Pancreas (tissue), 10 donors: ENCODE data around the gene TRIP4. TPM values are rescaled to one million over a fixed set of nuclear protein-coding genes. Genes with fewer than 3 reads are reported as not detected.

Experiments
- ATAC-seq, 4 donors: fragments of 200-7000 bp; cut with Tn5 transposase; one replicate each; pipeline versions ENCODE4 v1.8.0 to v1.9.1; 2020; ENCODE audit warnings: mild to moderate bottlenecking in 4 of 4, moderate library complexity in 4 of 4
- DNase-seq, 6 donors: peaks; one replicate each; pipeline ENCODE4 v3.0.0-alpha.2; 2020
- FAIRE-seq: peaks from 2 replicates; lab custom pipeline; 2012; peaks lifted over from hg19 to GRCh38; lab: Jason Lieb, UNC
- H3K27ac ChIP-seq, 4 donors: fragments of 200-600 bp; sonication (generic); 1 replicate in 3 of 4; 2 replicates in 1 of 4; pipeline versions ENCODE4 v1.5.0 to v1.8.0; 2020
- H3K27me3 ChIP-seq, 4 donors: fragments of 200-600 bp; one replicate each; pipeline ENCODE4 v1.8.0; 2021
- H3K36me3 ChIP-seq, 3 donors: fragments of 200-600 bp; sonication (generic) in 1 of 3; one replicate each; pipeline versions ENCODE4 v1.5.0 to v1.8.0; 2020 to 2021
- H3K4me1 ChIP-seq, 3 donors: fragments of 200-600 bp; one replicate each; pipeline ENCODE4 v1.8.0; 2021
- H3K4me3 ChIP-seq, 4 donors: fragments of 200-600 bp; sonication (generic) in 2 of 4; one replicate each; pipeline versions ENCODE4 v1.5.0 to v1.8.0; 2020 to 2021
- H3K9me3 ChIP-seq, 4 donors: fragments of 200-600 bp; one replicate each; pipeline ENCODE4 v1.8.0; 2021
- WGBS, 2 donors: extraction: QIAGEN DNeasy Blood & Tissue Kit; methylation state at CpG; one replicate each; pipeline ENCODE4 v1.1.7; 2013; 5-methylcytosine and 5-hydroxymethylcytosine counted together
- intact Hi-C, 3 donors: fragments of 100-400 bp; cut with DNase I; formaldehyde crosslinking; loops; one replicate each; pipeline versions ENCODE4 v1.11.1 to v1.14.2; 2022
- polyA plus RNA-seq, 2 donors: library from polyadenylated mRNA; stranded (reverse); fragments of 200-250 nt; gene quantifications; one replicate each; pipeline ENCODE4 v1.2.3, GENCODE V29; 2013
- total RNA-seq, 6 donors: library from RNA; stranded (reverse); fragmentation: NEBNext Ultra II Directional in 4 of 6; extraction: Animal tissue kit (Norgen Biotek cat#: 25700) in 4 of 6; gene quantifications; one replicate each; pipeline versions ENCODE4 v1.2.1 to v1.2.4, GENCODE V29; 2021 to 2023
- TF ChIP-seq, protein P1 (sequence below), 4 donors: fragments of 200-600 bp; sonication (generic) in 3 of 4; IDR thresholded peaks; one replicate each; pipeline versions ENCODE4 v1.5.0 to v1.8.0; 2021; ENCODE audit warnings: antibody characterized with exemption in 4 of 4
- donor health status: healthy with polysubstance abuse.
- donor health status: DM: no; HTN: no; CAD: no; lungs with moderate emphysema.
- donor health status: DM: no; HTN: no; CAD: no.
- donor health status: control.
- donor health status: control.
- donor health status: Bipolar disorder and iron deficiency.
- donor health status: DM: yes; HTN: yes; CAD: no.
- donor health status: DM: no; HTN: no; CAD: no.
- donor health status: DM: no; HTN: no; CAD: no.
- donor health status: DM: yes; HTN: yes; CAD: no.

Gene TRIP4
- total and polyA plus RNA-seq, 8 donors = 9.1 to 17.5 (median 11.6) TPM

DNA sequence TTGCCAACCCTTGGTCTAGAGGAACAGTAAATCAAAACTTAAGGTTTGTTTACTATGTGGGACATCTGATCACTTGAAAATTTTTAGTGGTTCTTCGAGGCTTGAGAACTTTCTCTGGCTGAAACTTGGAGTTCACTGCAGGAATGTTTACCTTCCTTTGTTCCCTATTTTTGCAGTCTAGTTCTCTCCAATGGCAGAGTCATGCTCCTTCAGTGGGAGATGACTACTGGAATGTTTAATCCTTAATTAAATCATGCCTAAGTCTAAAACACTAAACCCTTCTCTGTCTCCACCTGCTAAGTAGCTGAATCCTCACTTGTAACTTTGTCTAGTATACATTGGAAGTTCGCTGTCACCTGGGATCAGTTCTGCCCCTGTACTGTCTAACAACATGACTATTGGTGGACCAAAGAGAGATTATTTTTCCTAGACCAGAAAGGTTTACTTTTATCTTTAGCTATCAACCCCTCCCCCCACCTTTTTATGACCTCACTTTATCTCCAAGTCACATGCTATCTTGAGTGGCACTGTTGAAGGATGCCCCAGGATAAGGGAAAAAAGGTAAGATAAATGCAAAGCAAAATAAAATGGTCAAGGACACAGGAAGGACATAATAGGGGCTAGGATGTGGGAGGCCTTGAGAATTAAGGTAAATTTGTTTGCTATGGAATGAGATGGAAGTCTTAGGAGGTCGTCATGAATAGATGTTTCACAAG, 71.6 kb downstream of the TRIP4 start:
- TF ChIP-seq, protein P1, sequence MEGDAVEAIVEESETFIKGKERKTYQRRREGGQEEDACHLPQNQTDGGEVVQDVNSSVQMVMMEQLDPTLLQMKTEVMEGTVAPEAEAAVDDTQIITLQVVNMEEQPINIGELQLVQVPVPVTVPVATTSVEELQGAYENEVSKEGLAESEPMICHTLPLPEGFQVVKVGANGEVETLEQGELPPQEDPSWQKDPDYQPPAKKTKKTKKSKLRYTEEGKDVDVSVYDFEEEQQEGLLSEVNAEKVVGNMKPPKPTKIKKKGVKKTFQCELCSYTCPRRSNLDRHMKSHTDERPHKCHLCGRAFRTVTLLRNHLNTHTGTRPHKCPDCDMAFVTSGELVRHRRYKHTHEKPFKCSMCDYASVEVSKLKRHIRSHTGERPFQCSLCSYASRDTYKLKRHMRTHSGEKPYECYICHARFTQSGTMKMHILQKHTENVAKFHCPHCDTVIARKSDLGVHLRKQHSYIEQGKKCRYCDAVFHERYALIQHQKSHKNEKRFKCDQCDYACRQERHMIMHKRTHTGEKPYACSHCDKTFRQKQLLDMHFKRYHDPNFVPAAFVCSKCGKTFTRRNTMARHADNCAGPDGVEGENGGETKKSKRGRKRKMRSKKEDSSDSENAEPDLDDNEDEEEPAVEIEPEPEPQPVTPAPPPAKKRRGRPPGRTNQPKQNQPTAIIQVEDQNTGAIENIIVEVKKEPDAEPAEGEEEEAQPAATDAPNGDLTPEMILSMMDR (IDR thresholded peaks at IDR 0.05) = no peak
- Histone ChIP-seq H3K27ac (no peak overlapping the region), H3K4me1 (peaks cover 28 to 51% (median 29%) of the 10 kb centered on the region in 3 donors), H3K36me3 (no peaks in the 10 kb centered on the region), H3K4me3 (no peak overlapping the region), H3K27me3 (no peaks in the 10 kb centered on the region), H3K9me3 (no peaks in the 10 kb centered on the region)
- ATAC-seq (no peak), FAIRE-seq (no peak), DNase-seq (no peak)
- 64 to 66% methylated on average over 3 of the region's 3 CpGs for WGBS, 2 donors
- intact Hi-C loops = no loop called here

GRCh38 chr15:64460206-64460723, 72.6 kb downstream of the TRIP4 start, which contains the start of gene ZNF609:
ZNF609 (plus strand) TSS chr15:64460578; CDS start chr15:64499420, 38,842 bp downstream.
- FAIRE-seq = no peak

DNA sequence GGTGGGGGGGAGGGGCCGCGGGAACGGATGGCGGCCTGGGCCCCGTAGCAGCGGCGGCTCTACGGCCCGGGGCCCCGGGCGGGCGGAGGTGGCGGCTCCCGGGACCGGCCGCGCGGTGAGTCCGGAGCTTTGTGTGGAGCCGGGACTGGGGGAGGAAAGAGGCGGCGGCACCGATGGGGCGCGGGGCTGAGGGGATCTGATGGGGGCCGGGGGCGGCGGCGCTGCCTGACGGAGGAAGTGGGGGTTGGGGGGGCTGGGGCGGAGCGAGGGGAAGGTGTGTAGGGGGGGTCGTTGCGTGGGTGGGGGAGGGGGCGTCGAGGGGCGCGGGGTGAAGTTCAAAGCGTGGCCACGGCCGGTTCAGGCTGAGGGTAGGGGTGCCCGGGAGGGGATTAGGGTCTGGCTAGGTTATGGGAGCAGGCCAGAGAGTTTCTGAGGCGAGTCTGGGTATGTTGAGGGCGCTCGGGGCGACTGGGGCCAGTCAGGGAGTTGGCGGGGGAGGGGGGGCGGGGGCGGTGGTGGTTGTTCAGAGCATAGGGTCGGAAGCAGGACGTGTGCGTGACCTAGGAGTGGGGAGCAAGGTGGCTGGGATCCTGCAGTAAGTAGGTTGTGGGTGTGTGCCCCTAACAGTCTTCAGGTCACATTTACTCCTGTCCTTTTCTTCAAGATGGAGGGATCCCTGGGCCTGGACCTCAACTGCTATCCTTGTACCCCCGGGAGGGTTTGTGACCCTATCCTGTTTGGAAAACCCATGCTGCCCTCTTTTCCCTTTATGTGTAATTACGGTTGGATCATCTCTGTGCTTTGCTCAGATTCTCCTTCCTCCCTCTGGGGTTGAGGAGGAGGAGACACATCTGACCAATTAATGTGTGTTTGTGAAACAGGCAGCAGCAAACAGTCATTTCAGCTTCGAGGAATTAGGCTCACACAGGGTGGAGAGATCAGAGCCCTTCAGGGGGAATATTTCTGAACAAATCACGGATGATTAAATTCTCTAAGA, 73.4 kb downstream of the TRIP4 start:
- WGBS, 2 donors = 1% methylated on average over 38 to 56 of the region's 56 CpGs
- peaks cover 28 to 48% (median 29%) of the 10 kb centered on the region in 3 donors for H3K4me1 ChIP-seq
- FAIRE-seq (no peak), ATAC-seq (peak; percentile 55 to 69 (median 66)), DNase-seq (peak; percentile 14 to 63 (median 43))
- intact Hi-C loops = no loop called here
- H3K27me3 ChIP-seq = no peaks in the 10 kb centered on the region
- H3K9me3 ChIP-seq = no peaks in the 10 kb centered on the region
- H3K36me3 ChIP-seq = no peaks in the 10 kb centered on the region
- TF ChIP-seq, protein P1 (IDR thresholded peaks at IDR 0.05) = no peak
- peak overlapping the region in 3 of 4 donors; percentile 48 to 81 (median 75) for H3K27ac ChIP-seq
- peak overlapping the region; percentile 36 to 61 (median 56) for H3K4me3 ChIP-seq

More at GRCh38 chr15:64460206-64460723, 72.6 kb downstream of the TRIP4 start, which contains the start of gene ZNF609:
- intact Hi-C loops = no loop called here
- TF ChIP-seq, protein P1 (IDR thresholded peaks at IDR 0.05) = no peak
- DNase-seq = peak; percentile 90 to 96 (median 94)
- Histone ChIP-seq H3K4me1 (peaks cover 28 to 50% (median 29%) of the 10 kb centered on the region in 3 donors), H3K9me3 (no peaks in the 10 kb centered on the region), H3K27me3 (no peaks in the 10 kb centered on the region), H3K4me3 (peak within 1 kb of the TSS; percentile 36 to 61 (median 56)), H3K27ac (peak within 1 kb of the TSS in 3 of 4 donors; percentile 48 to 81 (median 75)), H3K36me3 (no peaks in the 10 kb centered on the region)
- peak; percentile 86 to 89 (median 88) for ATAC-seq
- 1 to 3% methylated on average over 33 to 45 of the region's 45 CpGs for WGBS, 2 donors

GRCh38 chr15:64461721-64462162, 74.1 kb downstream of the TRIP4 start:
- H3K4me1 ChIP-seq = peaks cover 21 to 40% (median 24%) of the 10 kb centered on the region in 3 donors
- WGBS, 2 donors = 3 to 5% methylated on average over 5 of the region's 5 CpGs

More at GRCh38 chr15:64461721-64462162, 74.1 kb downstream of the TRIP4 start:
- ATAC-seq (peak in 3 of 4 donors; percentile 3 to 13 (median 9)), FAIRE-seq (no peak), DNase-seq (peak in 2 of 6 donors; percentile 4 to 17)
- intact Hi-C loops = no loop called here
- Histone ChIP-seq H3K9me3 (no peaks in the 10 kb centered on the region), H3K36me3 (no peaks in the 10 kb centered on the region), H3K4me3 (peak overlapping the region in 2 of 4 donors; percentile 57 to 61), H3K27me3 (no peaks in the 10 kb centered on the region), H3K27ac (peak overlapping the region in 2 of 4 donors; percentile 75 to 81)
- TF ChIP-seq, protein P1 (IDR thresholded peaks at IDR 0.05) = no peak
